Endometrium (tissue), 2 donors: Measurements from ENCODE around the gene ECE1.
"Not testable (repeated sequence)": the region's sequence is repeated elsewhere in the genome, so short reads cannot be mapped to it uniquely, and the experiment has no call there.

Experiments
- FAIRE-seq: peaks from 2 replicates; lab custom pipeline; 2012; peaks lifted over from hg19 to GRCh38; lab: Jason Lieb, UNC
- donor health status: control.
- donor health status: control.

Gene ECE1

DNA sequence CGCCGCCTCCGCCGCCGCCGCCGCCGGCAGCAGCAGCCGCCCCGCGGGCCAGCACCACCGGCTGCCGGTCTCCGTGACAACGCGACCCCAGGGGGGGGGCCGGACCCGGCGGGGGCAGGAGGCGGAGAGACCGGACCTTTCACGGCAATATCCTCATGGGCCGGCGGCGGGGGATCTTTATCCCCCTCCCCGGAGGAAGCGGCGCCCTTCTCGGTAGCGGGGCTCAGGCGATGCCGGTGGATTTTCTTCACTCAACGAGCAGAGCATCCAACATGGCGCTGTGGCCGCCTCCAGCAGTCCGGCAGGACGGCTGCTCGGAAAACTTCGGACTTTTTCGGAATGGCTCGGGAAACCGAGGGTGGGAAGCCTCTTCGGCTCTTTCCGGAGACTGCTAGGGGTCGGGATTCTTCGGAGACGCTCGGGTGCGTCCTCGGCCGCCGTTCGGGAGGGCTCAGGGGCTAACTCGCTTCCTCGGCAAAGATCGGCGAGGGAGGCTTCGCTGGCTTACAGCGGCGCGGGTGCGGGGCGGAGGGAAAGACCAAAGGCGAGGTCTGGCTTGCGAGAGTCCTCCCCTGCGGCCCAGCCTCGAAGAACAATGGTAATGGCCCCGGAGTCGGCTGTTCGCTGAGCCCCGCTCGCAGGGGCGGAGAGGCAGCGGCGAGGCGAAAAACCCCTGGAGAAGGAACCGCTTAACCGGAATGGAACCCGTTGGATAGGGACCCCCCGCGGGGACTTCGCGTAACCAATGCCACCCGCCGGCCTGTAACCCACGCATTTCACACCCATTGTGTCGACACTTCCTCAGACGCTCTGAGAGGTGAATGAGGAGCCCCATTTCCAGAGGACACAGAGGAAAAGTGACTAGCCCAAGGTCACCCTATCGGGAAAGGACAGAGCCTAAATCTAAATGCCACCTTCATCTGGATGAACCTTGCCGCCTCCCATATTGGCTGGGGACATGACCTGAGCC lies 113.4 kb downstream of the ECE1 start, which contains the start of gene EIF4G3:
TSS of gene EIF4G3 (minus strand) at position 312 of the 970 bp plus-strand sequence. CDS start 174,155 bp downstream, outside the sequence.
- FAIRE-seq: peak; percentile 98

DNA sequence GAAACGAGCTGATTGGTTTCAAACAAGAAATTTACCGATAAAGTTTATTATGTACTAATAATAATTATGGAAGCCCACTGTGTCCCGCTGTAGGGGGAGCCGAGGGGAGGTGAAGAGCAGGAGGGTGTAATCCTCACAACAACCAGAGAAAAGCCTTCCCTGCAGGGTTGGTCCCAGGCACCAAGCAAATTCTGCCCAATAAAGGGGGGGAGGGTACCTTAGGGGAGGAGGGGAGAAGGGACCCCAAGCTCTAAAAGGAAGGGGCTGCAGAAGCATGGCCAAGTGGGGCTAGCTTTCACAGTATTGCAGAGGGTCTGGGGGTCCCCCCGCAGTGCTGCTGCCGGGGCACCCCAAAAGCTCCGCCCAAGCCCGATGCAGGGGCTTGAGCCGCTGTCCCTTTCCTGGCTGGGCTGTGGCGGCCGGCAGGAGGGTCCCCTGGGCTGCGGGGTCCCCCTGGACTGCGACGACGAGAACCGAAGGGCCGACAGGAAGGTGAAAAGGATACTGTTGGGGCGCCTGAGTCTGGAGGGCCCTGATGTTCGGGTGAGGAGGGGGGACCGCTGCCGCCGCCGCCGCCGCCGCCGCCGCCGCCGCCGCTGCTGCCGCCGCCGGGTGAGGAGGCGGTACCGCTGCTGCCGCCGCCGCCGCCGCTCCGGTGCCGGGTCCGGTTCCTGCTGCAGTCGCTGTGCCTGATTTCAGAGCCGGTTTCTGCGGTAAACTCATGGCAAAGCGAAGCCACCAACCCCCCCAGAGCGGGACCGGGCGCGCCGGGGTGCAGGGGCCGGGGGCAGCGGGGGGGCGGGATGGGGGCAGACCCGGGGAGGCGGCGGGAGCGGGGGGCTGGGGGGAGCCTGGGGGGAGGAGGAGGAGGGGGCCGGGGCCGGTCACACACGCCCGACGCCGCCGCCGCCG lies 114.3 kb downstream of the ECE1 start:
- FAIRE-seq: no peak

- no peak for FAIRE-seq
Observed at GRCh38 chr1:21175324-21175669, 115.0 kb downstream of the ECE1 start.

DNA sequence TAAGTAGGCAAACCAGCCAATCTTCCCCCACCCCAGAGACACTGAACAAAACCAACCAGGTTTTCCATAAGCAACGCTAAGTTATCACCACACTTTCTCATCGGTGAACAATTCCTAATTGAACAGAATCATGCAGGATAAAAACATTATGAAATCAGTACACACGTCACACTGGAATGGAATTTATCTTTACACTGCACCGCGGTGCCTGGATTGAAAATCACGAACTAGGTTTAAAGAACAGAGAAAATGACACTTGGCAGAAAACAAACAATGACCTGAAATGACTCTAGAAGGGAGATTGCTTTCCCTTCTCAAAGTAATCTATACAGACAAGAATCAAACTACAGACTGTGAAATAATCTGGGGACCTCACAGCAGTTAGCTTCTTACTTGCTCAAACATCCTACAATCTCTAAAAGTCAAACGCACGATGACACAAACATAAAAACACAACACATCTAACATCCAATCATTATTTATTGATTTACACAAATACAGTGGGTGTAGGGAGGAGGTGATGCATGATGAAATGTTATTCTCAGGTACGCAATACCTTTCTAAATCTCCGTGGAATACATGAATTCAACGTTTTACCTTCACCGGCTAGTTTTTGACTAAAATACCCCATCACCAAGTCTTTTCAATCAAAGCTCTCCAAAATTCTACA lies 115.5 kb downstream of the ECE1 start:
- FAIRE-seq: no peak

GRCh38 chr1:21174230-21174629 lies 116.0 kb downstream of the ECE1 start:
- no peak for FAIRE-seq

- not testable (repeated sequence) for FAIRE-seq
Observed at GRCh38 chr1:21173096-21173495, 117.2 kb downstream of the ECE1 start.

DNA sequence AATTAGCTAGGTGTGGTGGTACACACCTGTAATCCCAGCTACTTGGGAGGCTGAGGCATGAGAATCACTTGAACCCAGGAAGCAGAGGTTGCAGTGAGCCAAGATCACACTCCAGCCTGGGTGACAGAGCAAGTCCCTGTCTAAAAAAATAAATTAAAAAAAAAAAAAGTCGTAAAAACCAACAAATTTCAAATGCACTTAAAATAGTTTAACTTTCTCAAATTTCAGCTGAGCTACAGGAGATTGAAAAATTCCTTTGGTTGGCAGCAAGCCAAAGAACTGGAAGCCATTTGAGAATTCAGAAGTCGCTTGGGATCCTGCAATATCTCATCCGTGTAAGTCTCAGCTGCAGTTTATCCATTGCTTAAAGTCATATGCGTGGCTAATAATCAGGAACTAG lies 119.4 kb downstream of the ECE1 start:
- peak; percentile 12 for FAIRE-seq

GRCh38 chr1:21168444-21168843 lies 121.8 kb downstream of the ECE1 start:
- FAIRE-seq: no peak
